ENCODE data around the gene SST.
A peak's percentile ranks its signal among the peaks of the same experiment; 100 is the strongest.
"Not testable (repeated sequence)": the region's sequence is repeated elsewhere in the genome, so short reads cannot be mapped to it uniquely, and the experiment has no call there.

SST gene

GRCh38 chr3:187686621-187687273 is 16.6 kb upstream of the SST start:
- no peak for DNase-seq (ENCODE audit: low read depth)
- TF ChIP-seq, protein P1, sequence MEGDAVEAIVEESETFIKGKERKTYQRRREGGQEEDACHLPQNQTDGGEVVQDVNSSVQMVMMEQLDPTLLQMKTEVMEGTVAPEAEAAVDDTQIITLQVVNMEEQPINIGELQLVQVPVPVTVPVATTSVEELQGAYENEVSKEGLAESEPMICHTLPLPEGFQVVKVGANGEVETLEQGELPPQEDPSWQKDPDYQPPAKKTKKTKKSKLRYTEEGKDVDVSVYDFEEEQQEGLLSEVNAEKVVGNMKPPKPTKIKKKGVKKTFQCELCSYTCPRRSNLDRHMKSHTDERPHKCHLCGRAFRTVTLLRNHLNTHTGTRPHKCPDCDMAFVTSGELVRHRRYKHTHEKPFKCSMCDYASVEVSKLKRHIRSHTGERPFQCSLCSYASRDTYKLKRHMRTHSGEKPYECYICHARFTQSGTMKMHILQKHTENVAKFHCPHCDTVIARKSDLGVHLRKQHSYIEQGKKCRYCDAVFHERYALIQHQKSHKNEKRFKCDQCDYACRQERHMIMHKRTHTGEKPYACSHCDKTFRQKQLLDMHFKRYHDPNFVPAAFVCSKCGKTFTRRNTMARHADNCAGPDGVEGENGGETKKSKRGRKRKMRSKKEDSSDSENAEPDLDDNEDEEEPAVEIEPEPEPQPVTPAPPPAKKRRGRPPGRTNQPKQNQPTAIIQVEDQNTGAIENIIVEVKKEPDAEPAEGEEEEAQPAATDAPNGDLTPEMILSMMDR (IDR thresholded peaks at IDR 0.05; ENCODE audit: low read length, missing control alignments): no peak
- H3K4me3 ChIP-seq (replicated peaks; ENCODE audit: low read depth, low read length): no peak overlapping the region

DNA sequence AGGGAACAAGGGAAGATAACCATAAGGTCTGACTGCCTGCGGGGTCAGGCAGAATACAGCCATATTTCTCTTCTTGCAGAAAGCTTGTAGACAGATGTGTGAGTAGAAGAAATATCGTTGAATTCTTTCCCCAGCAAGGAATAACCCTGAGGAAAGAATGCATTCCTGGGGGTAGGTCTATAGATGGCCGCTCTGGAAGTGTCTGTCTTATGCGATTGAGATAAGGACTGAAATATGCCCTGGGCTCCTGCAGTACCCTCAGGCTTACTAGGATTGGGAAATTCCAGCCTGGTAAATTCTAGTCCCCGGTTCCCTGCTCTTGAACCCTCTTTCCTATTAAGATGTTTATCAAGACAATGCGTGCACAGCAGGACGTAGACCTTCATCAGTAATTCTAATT is 15.8 kb upstream of the SST start:
- TF ChIP-seq, protein P1 (IDR thresholded peaks at IDR 0.05; ENCODE audit: low read length, missing control alignments): no peak
- no peak for DNase-seq (ENCODE audit: low read depth)
- no peak overlapping the region for H3K4me3 ChIP-seq (replicated peaks; ENCODE audit: low read depth, low read length)

DNA sequence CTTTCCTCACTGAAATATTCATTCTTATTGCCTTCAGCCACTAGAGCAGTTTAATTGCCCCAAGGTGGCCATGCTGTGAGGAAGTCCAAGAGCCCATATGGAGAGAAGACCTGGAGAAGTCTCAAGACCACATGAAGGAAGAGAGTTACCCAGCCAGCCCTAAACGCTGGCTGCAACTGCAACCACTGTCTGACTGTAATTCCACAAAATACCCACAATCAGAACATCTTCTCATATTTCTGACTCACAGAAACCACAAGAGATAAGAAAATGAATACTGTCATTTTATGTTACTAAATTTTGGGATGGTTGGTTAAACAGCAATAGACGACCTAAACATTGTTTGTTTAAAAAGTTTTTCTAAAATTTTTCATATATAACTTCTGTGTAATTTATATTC is 14.7 kb upstream of the SST start:
- DNase-seq (ENCODE audit: low read depth): peak; percentile 20
- TF ChIP-seq, protein P1 (IDR thresholded peaks at IDR 0.05; ENCODE audit: low read length, missing control alignments): no peak
- no peak overlapping the region for H3K4me3 ChIP-seq (replicated peaks; ENCODE audit: low read depth, low read length)

- TF ChIP-seq, protein P1 (IDR thresholded peaks at IDR 0.05; ENCODE audit: low read length, missing control alignments): no peak
- H3K4me3 ChIP-seq (replicated peaks; ENCODE audit: low read depth, low read length): no peak overlapping the region
- DNase-seq (ENCODE audit: low read depth): no peak
Measured at GRCh38 chr3:187684444-187684843, 14.2 kb upstream of the SST start.

DNA sequence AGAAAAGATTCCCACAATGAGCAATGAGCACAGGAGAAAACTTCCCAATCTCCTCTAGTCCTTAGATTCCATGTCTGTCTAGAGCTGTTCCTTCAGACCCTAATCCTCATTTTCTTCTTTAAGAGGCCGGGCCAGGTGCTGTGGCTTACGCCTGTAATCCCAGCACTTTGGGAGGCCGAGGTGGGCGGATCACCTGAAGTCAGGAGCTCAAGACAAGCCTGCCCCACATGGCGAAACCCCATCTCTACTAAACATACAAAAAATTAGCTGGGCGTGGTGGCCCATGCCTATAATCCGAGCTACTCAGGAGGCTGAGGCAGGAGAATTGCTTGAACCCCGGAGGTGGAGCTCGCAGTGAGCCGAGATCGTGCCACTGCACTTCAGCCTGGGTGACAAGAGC is 11.6 kb upstream of the SST start:
- H3K4me3 ChIP-seq (replicated peaks; ENCODE audit: low read depth, low read length); DNase-seq (ENCODE audit: low read depth): not testable (repeated sequence)

- TF ChIP-seq, protein P1 (IDR thresholded peaks at IDR 0.05; ENCODE audit: low read length, missing control alignments): peak; percentile 99
- DNase-seq (ENCODE audit: low read depth): peak; percentile 79
- no peak overlapping the region for H3K4me3 ChIP-seq (replicated peaks; ENCODE audit: low read depth, low read length)
Measured at GRCh38 chr3:187679638-187680396, 9.6 kb upstream of the SST start.

DNA sequence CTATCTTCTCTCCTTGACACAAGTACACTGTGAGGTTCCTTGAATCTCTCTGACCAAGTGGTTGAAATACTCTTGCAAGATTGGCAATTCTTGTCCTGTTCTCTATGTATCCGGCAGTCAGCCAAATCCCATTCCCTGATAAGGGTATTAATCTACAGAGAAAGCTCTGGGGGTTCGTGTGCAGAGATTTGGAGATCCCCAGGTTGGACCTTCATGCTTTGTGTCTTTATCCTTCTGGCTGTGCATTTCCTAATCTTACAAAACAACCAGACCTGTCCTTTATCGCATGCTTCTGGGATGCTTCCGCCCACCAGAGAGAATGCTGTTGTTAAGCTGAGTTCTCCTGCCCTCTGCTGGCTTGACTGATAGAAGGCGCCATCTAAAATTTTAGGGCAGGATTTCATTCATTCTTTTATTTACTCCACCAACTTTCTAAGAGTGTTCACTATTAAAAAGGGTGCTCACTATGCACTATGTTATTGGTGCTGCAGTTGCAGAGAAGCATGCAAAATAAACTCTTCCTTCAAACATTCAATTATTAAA is 8.6 kb upstream of the SST start:
- TF ChIP-seq, protein P1 (IDR thresholded peaks at IDR 0.05; ENCODE audit: low read length, missing control alignments): peak; percentile 78
- H3K4me3 ChIP-seq (replicated peaks; ENCODE audit: low read depth, low read length): no peak overlapping the region
- DNase-seq (ENCODE audit: low read depth): peak; percentile 77
